Measurements from ENCODE around the gene NR1H4. TPM values are rescaled to one million over a fixed set of nuclear protein-coding genes. Genes with fewer than 3 reads are reported as not detected.

NR1H4 gene
- not detected in 2 replicates for total RNA-seq

DNA sequence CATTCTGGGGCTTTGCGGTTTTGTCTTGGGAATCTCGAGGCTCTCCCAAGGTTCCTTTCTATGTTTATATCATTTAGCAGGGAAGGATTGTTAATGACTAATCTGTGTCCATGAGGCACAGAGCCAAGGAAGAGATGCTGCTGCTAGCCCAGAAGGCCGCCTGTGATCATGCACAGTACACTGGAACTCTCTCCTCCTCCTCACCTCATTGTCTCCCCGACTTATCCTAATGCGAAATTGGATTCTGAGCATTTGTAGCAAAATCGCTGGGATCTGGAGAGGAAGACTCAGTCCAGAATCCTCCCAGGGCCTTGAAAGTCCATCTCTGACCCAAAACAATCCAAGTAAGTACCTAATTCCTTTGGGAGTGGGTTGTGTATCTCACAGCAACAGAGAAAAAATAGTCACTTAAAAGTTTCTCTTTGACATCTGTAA is at the start of gene NR1H4:
Gene NR1H4, plus strand, starts transcription at position 151 of the 435 bp plus-strand sequence. CDS start 19,458 bp downstream, outside the sequence.

GRCh38 chr12:100573292-100574186 is 99.9 kb downstream of the NR1H4 start, which contains the start of gene GAS2L3:
TSS of gene GAS2L3 (plus strand) at chr12:100573684. CDS start at chr12:100594905, 21,221 bp downstream.

Other genes with a start within 250 kb of the NR1H4 start
- 0.32 and 0.61 TPM in 2 replicates for gene DEPDC4, start 206.8 kb upstream of the NR1H4 start, total RNA-seq
- gene SCYL2, start 206.7 kb upstream of the NR1H4 start, total RNA-seq, result 36.1 and 43.8 TPM in 2 replicates
- gene SLC17A8, start 116.8 kb upstream of the NR1H4 start, total RNA-seq, result not detected in 2 replicates
- gene GAS2L3, start 99.8 kb downstream of the NR1H4 start, total RNA-seq, result 21.4 and 28.3 TPM in 2 replicates

Measured in epithelial cell of umbilical artery (primary cell).